Spleen (tissue), 7 donors: Measurements from ENCODE around the gene TCAF1.
A peak's percentile ranks its signal among the peaks of the same experiment; 100 is the strongest.

ENCODE experiments used
- CTCF ChIP-seq, 11 experiments: fragments of 200-600 bp in 7 of 11; fragments of 450-650 bp in 4 of 11; sonication (generic) in 4 of 11; IDR thresholded peaks in 8 of 11; conservative IDR thresholded peaks in 3 of 11; 1 replicate in 7 of 11; 2 replicates in 4 of 11; pipeline versions ENCODE4 v1.4.0 to v1.8.0; 2016 to 2021; ENCODE audit warnings: antibody characterized with exemption in 11 of 11, inconsistent platforms in 4 of 11, mild to moderate bottlenecking in 1 of 11
- POLR2A ChIP-seq, 3 donors: fragments of 450-650 bp; IDR thresholded peaks; one replicate each; pipeline ENCODE4 v1.5.1; 2017; ENCODE audit warnings: antibody characterized with exemption in 3 of 3, mild to moderate bottlenecking in 1 of 3
- POLR2AphosphoS5 ChIP-seq, 3 donors: sonication (generic); formaldehyde crosslinking; IDR thresholded peaks; one replicate each; pipeline ENCODE4 v1.5.1; 2017; ENCODE audit warnings: antibody characterized with exemption in 3 of 3
- donor health status: DM: no; HTN: no; CAD: no; lungs with moderate emphysema.
- donor health status: DM: no; HTN: no; CAD: no.
- donor health status: DM: no; HTN: no; CAD: no.

- peak in 1 of 3 donors; percentile 14 for TF ChIP-seq POLR2A (IDR thresholded peaks at IDR 0.05)
- TF ChIP-seq CTCF (IDR thresholded peaks at IDR 0.05 in 8 of 11, conservative IDR thresholded peaks at IDR 0.05 in 3 of 11): peak in 5 of 11 experiments; percentile 11 to 31 (median 27)
- peak; percentile 79 to 89 (median 86) for TF ChIP-seq POLR2AphosphoS5 (IDR thresholded peaks at IDR 0.05)
Measured at GRCh38 chr7:143901668-143902331, at the start of gene TCAF1.
